HCT116 (cell line): ENCODE results near the gene SPATC1L. TPM values are rescaled to one million over a fixed set of nuclear protein-coding genes. Genes with fewer than 3 reads are reported as not detected.

Source experiments
- ATAC-seq: fragments of 200-7000 bp; cut with Tn5 transposase; 2 replicates; pipeline ENCODE4 v1.9.1; 2020; ENCODE audit warnings: mild to moderate bottlenecking, moderate library complexity
- BruUV-seq: library from RNA; stranded (reverse); fragments of 400-500 nt; replicated peaks from 2 replicates; lab custom pipeline; 2021; lab: Mats Ljungman, UMichigan
- CTCF ChIA-PET: fragments of 300-600 bp; sonication (Branson Sonifier 250); formaldehyde crosslinking; loops from one replicate; lab custom pipeline; 2021; ENCODE audit warnings: antibody characterized with exemption; lab: Charles Lee
- POLR2A ChIA-PET: fragments of 300-600, 350-600 bp; sonication (Branson Sonifier 250); formaldehyde crosslinking; loops from one replicate; lab custom pipeline; 2021; ENCODE audit warnings: antibody characterized with exemption; lab: Charles Lee
- RAD21 ChIA-PET, 2 experiments: fragments of 300-600 bp; sonication (Branson Sonifier 250); formaldehyde crosslinking; loops; one replicate each; lab custom pipeline; 2023; ENCODE audit warnings: low total read pairs in 2 of 2; ENCODE audit not compliant: uncharacterized antibody in 2 of 2, unreplicated experiment in 2 of 2, low non-redundant PET in 1 of 2; lab: Charles Lee
- DNase-seq: peaks from one replicate; pipeline ENCODE4 v3.0.0-alpha.2; 2010; ENCODE audit warnings: low read depth, low spot score
- H2AFZ ChIP-seq: fragments of 200-600 bp; shearing (Covaris generic), sonication (generic); 2 replicates; pipeline ENCODE4 v1.6.1; 2017; ENCODE audit warnings: low read depth, mixed run types, mixed read lengths, antibody characterized with exemption, low read length; ENCODE audit not compliant: poor library complexity, severe bottlenecking
- H3K27ac ChIP-seq: 2 replicates; pipeline ENCODE4 v1.5.1; 2012; ENCODE audit warnings: low read depth, low read length
- H3K27me3 ChIP-seq: fragments of 200-600 bp; sonication (generic); 2 replicates; pipeline ENCODE4 v1.6.1; 2016; ENCODE audit warnings: mixed run types, low read length, mixed read lengths; ENCODE audit not compliant: insufficient read depth
- H3K36me3 ChIP-seq, 2 experiments: fragments of 200-500 bp in 1 of 2; fragments of 200-600 bp in 1 of 2; sonication (Bioruptor generic) in 1 of 2; sonication (generic) in 1 of 2; 2 replicates each; pipeline versions ENCODE4 v1.5.1 to v1.6.1; 2014 to 2016; ENCODE audit warnings: low read length in 2 of 2, inconsistent platforms in 1 of 2, mixed read lengths in 1 of 2, mixed run types in 1 of 2; ENCODE audit not compliant: insufficient read depth in 2 of 2, control insufficient read depth in 1 of 2
- H3K4me1 ChIP-seq, 2 experiments: fragments of 200-600 bp in 1 of 2; sonication (generic) in 1 of 2; 2 replicates each; pipeline versions ENCODE4 v1.5.1 to v1.6.1; 2012 to 2017; ENCODE audit warnings: low read length in 2 of 2, inconsistent platforms in 1 of 2, mild to moderate bottlenecking in 1 of 2, mixed read lengths in 1 of 2, mixed run types in 1 of 2, moderate library complexity in 1 of 2; ENCODE audit not compliant: insufficient read depth in 2 of 2, control insufficient read depth in 1 of 2
- H3K4me2 ChIP-seq: fragments of 200-600 bp; sonication (generic); 2 replicates; pipeline ENCODE4 v1.6.1; 2017; ENCODE audit warnings: mixed run types, low read length, mixed read lengths
- H3K4me3 ChIP-seq, 2 experiments: fragments of 200-600 bp in 1 of 2; sonication (generic) in 1 of 2; replicated peaks in 1 of 2; 2 replicates each; pipeline ENCODE4 v1.5.1; 2011 to 2016; ENCODE audit warnings: low read length in 2 of 2, control low read depth in 1 of 2, low read depth in 1 of 2, mild to moderate bottlenecking in 1 of 2, mixed read lengths in 1 of 2, mixed run types in 1 of 2
- H3K79me2 ChIP-seq: fragments of 200-600 bp; sonication (generic); 2 replicates; pipeline ENCODE4 v1.6.1; 2017; ENCODE audit warnings: mild to moderate bottlenecking, mixed run types, low read length, moderate library complexity, mixed read lengths; ENCODE audit not compliant: insufficient read depth
- H3K9ac ChIP-seq: fragments of 200-600 bp; sonication (generic); 2 replicates; pipeline ENCODE4 v1.6.1; 2016; ENCODE audit warnings: low read length, mixed read lengths
- H3K9me2 ChIP-seq: fragments of 200-600 bp; sonication (generic), shearing (Covaris generic); 2 replicates; pipeline ENCODE4 v1.6.1; 2017; ENCODE audit warnings: mixed run types, mild to moderate bottlenecking, moderate library complexity; ENCODE audit not compliant: insufficient read depth
- H3K9me3 ChIP-seq, 2 experiments: fragments of 200-500 bp in 1 of 2; fragments of 200-600 bp in 1 of 2; sonication (Bioruptor generic) in 1 of 2; sonication (generic) in 1 of 2; 2 replicates each; pipeline ENCODE4 v1.6.1; 2014 to 2017; ENCODE audit warnings: low read length in 2 of 2, mixed read lengths in 2 of 2, inconsistent platforms in 1 of 2, low read depth in 1 of 2, mild to moderate bottlenecking in 1 of 2, mixed run types in 1 of 2, moderate library complexity in 1 of 2; ENCODE audit not compliant: control insufficient read depth in 1 of 2, insufficient read depth in 1 of 2
- H4K20me1 ChIP-seq: fragments of 200-600 bp; sonication (generic), shearing (Covaris generic); 2 replicates; pipeline ENCODE4 v1.6.1; 2017; ENCODE audit warnings: mixed run types, mild to moderate bottlenecking, moderate library complexity; ENCODE audit not compliant: insufficient read depth
- ATF3 ChIP-seq: IDR thresholded peaks from 2 replicates; pipeline ENCODE4 v1.6.1; 2012
- CBX3 ChIP-seq: IDR thresholded peaks from 2 replicates; pipeline ENCODE4 v1.6.1; 2012; ENCODE audit warnings: low read depth
- CEBPB ChIP-seq: IDR thresholded peaks from 2 replicates; pipeline ENCODE4 v1.6.1; 2012; ENCODE audit warnings: low read depth
- EGR1 ChIP-seq: IDR thresholded peaks from 2 replicates; pipeline ENCODE4 v1.6.1; 2012; ENCODE audit warnings: low read depth
- ELF1 ChIP-seq: IDR thresholded peaks from 2 replicates; pipeline ENCODE4 v1.6.1; 2012; ENCODE audit warnings: low read depth, borderline replicate concordance
- EZH2 ChIP-seq: fragments of 200-600 bp; sonication (generic); IDR thresholded peaks from 2 replicates; pipeline ENCODE4 v1.6.1; 2017; ENCODE audit warnings: antibody characterized with exemption, mixed run types
- EZH2phosphoT487 ChIP-seq: fragments of 200-600 bp; IDR thresholded peaks from 2 replicates; pipeline ENCODE4 v1.6.1; 2018; ENCODE audit warnings: antibody characterized with exemption, borderline replicate concordance
- FOSL1 ChIP-seq: IDR thresholded peaks from 2 replicates; pipeline ENCODE4 v1.6.1; 2012; ENCODE audit warnings: low read depth
- JUND ChIP-seq: IDR thresholded peaks from 2 replicates; pipeline ENCODE4 v1.6.1; 2012
- RAD21 ChIP-seq: IDR thresholded peaks from 2 replicates; pipeline ENCODE4 v1.6.1; 2012; ENCODE audit warnings: low read depth, mild to moderate bottlenecking
- REST ChIP-seq: IDR thresholded peaks from 2 replicates; pipeline ENCODE4 v1.6.1; 2012; ENCODE audit warnings: low read depth
- SIN3A ChIP-seq: IDR thresholded peaks from 2 replicates; pipeline ENCODE4 v1.6.1; 2012; ENCODE audit warnings: low read depth
- SP1 ChIP-seq: IDR thresholded peaks from 2 replicates; pipeline ENCODE4 v1.6.1; 2012; ENCODE audit warnings: low read depth
- SRF ChIP-seq: IDR thresholded peaks from 2 replicates; pipeline ENCODE4 v1.6.1; 2012; ENCODE audit warnings: low read depth
- TCF7L2 ChIP-seq: IDR thresholded peaks from 2 replicates; pipeline ENCODE4 v1.7.0; 2011; ENCODE audit warnings: borderline replicate concordance, inconsistent platforms; ENCODE audit not compliant: insufficient read depth, insufficient read length; ENCODE audit errors: extremely low read depth
- YY1 ChIP-seq: IDR thresholded peaks from 2 replicates; pipeline ENCODE4 v1.6.1; 2011; ENCODE audit warnings: low read length, low read depth, moderate library complexity, mild to moderate bottlenecking; ENCODE audit not compliant: insufficient replicate concordance; ENCODE audit errors: extremely low read depth
- ZFX ChIP-seq: fragments of 450-650 bp; IDR thresholded peaks from 2 replicates; pipeline ENCODE4 v1.6.1; 2017
- ZNF274 ChIP-seq: fragments of 200-500 bp; sonication (Bioruptor generic); IDR thresholded peaks from 2 replicates; pipeline ENCODE4 v1.6.1; 2014; ENCODE audit warnings: mild to moderate bottlenecking, low read depth, low read length, inconsistent platforms
- intact Hi-C: fragments of 100-400 bp; cut with micrococcal nuclease; formaldehyde crosslinking; loops from 2 replicates; pipeline ENCODE4 v1.10.0; 2022
- total RNA-seq: library from RNA; stranded (reverse); gene quantifications from one replicate; pipeline ENCODE4 v1.2.1, GENCODE V29; 2021; ENCODE audit not compliant: unreplicated experiment
- TF ChIP-seq, protein P1 (sequence below): IDR thresholded peaks from 2 replicates; pipeline ENCODE4 v1.6.1; 2011; ENCODE audit warnings: mild to moderate bottlenecking, low read length, moderate library complexity; ENCODE audit not compliant: insufficient replicate concordance; ENCODE audit errors: extremely low read depth

The SPATC1L gene
- total RNA-seq, 1 experiment from 2014 or later: 1.3 TPM

- BruUV-seq: no TSS peak
- H3K4me1 ChIP-seq: no peaks in the 10 kb centered on the region
- H3K9ac ChIP-seq: no peak overlapping the region
- CTCF ChIA-PET: no interaction called here
- H3K4me3 ChIP-seq: no peak overlapping the region
- ATAC-seq (no peak), DNase-seq (no peak)
- H3K27ac ChIP-seq: no peak overlapping the region
- H2AFZ ChIP-seq: no peak overlapping the region
- H3K27me3 ChIP-seq: peaks cover 35% of the 10 kb centered on the region
- POLR2A ChIA-PET: no interaction called here
- TF ChIP-seq SIN3A: no peak
- no peak for TF ChIP-seq EGR1
- TF ChIP-seq ZNF274: no peak
- TF ChIP-seq ELF1: no peak
- TF ChIP-seq SP1: no peak
- TF ChIP-seq EZH2: no peak
- TF ChIP-seq JUND: no peak
- TF ChIP-seq ZFX: no peak
- no peak for TF ChIP-seq CEBPB
- no peak for TF ChIP-seq SRF
- no peak for TF ChIP-seq EZH2phosphoT487
- no peak for TF ChIP-seq TCF7L2
- TF ChIP-seq CBX3: no peak
- TF ChIP-seq YY1: no peak
- TF ChIP-seq ATF3: no peak
- TF ChIP-seq, protein P1, sequence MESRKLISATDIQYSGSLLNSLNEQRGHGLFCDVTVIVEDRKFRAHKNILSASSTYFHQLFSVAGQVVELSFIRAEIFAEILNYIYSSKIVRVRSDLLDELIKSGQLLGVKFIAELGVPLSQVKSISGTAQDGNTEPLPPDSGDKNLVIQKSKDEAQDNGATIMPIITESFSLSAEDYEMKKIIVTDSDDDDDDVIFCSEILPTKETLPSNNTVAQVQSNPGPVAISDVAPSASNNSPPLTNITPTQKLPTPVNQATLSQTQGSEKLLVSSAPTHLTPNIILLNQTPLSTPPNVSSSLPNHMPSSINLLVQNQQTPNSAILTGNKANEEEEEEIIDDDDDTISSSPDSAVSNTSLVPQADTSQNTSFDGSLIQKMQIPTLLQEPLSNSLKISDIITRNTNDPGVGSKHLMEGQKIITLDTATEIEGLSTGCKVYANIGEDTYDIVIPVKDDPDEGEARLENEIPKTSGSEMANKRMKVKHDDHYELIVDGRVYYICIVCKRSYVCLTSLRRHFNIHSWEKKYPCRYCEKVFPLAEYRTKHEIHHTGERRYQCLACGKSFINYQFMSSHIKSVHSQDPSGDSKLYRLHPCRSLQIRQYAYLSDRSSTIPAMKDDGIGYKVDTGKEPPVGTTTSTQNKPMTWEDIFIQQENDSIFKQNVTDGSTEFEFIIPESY: no peak
- no peak for TF ChIP-seq FOSL1
- TF ChIP-seq RAD21: no peak
- no peak for TF ChIP-seq REST
- H3K4me2 ChIP-seq: no peak overlapping the region
- H3K9me2 ChIP-seq: no peaks in the 10 kb centered on the region
- H4K20me1 ChIP-seq: no peaks in the 10 kb centered on the region
- peaks cover 0 to 5% of the 10 kb centered on the region in 2 experiments; a peak in 1 of 4 replicates for H3K9me3 ChIP-seq
- intact Hi-C loops: no loop called here
- RAD21 ChIA-PET: no interaction called here
- no peaks in the 10 kb centered on the region for H3K36me3 ChIP-seq
- H3K79me2 ChIP-seq: no peaks in the 10 kb centered on the region
These were observed 12.0 kb downstream of the SPATC1L start for GRCh38 chr21:46171996-46172862.
